ENCODE results near the gene NCOR1. TPM values are rescaled to one million over a fixed set of nuclear protein-coding genes. Genes with fewer than 3 reads are reported as not detected.

Gene NCOR1
- total RNA-seq, 1 experiment from 2014 or later: 124 TPM

GRCh38 chr17:15981208-15981607 is 234.1 kb downstream of the NCOR1 start (continued):
- no peak for TF ChIP-seq ATF2 (CRISPR knock-in tag; IDR thresholded peaks at IDR 0.05; ENCODE audit: borderline replicate concordance, low read depth)

Other genes with a start within 250 kb of the NCOR1 start
- 41.1 to 41.7 TPM (median 41.3 TPM) in 3 replicates for gene ZSWIM7, start 215.8 kb downstream of the NCOR1 start, total RNA-seq (2021)
- gene TTC19, start 215.7 kb downstream of the NCOR1 start, total RNA-seq (2021): 55.3 to 60.0 TPM (median 58.0 TPM) in 3 replicates
- 24.5 to 44.1 TPM (median 28.1 TPM) in 3 replicates for gene PIGL, start 1.7 kb upstream of the NCOR1 start, total RNA-seq (2021)
- 151 to 152 TPM (median 151 TPM) in 3 replicates for gene CENPV, start 137.9 kb upstream of the NCOR1 start, total RNA-seq (2021)
- 1,216 to 1,403 TPM (median 1,352 TPM) in 3 replicates for gene UBB, start 165.6 kb upstream of the NCOR1 start, total RNA-seq (2021)
- gene TRPV2, start 200.0 kb upstream of the NCOR1 start, total RNA-seq (2021): 3.5 to 4.9 TPM (median 4.3 TPM) in 3 replicates

Measured in WTC11 (cell line).